ENCODE data around the gene NEMF.

GRCh38 chr14:49897965-49898364, 45.4 kb upstream of the NEMF start:
- TF ChIP-seq CTCF (IDR thresholded peaks at IDR 0.05), result no peak
- TF ChIP-seq ZFX (IDR thresholded peaks at IDR 0.05; ENCODE audit: borderline replicate concordance), result no peak
